B cell (primary cell): ENCODE data around the gene KRTAP4-7. TPM values are rescaled to one million over a fixed set of nuclear protein-coding genes. Genes with fewer than 3 reads are reported as not detected.

Experiments used
- ATAC-seq: fragments of 200-7000 bp; cut with Tn5 transposase; one replicate; pipeline ENCODE4 v1.10.0; 2021; ENCODE audit warnings: low read depth, mild to moderate bottlenecking, moderate number of reproducible peaks, moderate library complexity
- CTCF ChIA-PET: fragments of 350-600 bp; sonication (Branson Sonifier 250); formaldehyde crosslinking; loops from one replicate; lab custom pipeline; 2021; ENCODE audit warnings: antibody characterized with exemption, inconsistent platforms; lab: Charles Lee
- POLR2A ChIA-PET: fragments of 350-600 bp; sonication (Branson Sonifier 250); formaldehyde crosslinking; loops from one replicate; lab custom pipeline; 2021; ENCODE audit warnings: antibody characterized with exemption; lab: Charles Lee
- DNase-seq: peaks from one replicate; pipeline ENCODE4 v3.0.0; 2013
- H2AFZ ChIP-seq: 2 replicates; pipeline ENCODE4 v1.6.1; 2012; ENCODE audit warnings: mild to moderate bottlenecking, low read depth, low read length; ENCODE audit not compliant: insufficient read depth, poor library complexity, severe bottlenecking
- H3K27ac ChIP-seq, 2 donors: 1 replicate in 1 of 2; 2 replicates in 1 of 2; pipeline ENCODE4 v1.5.1; 2012 to 2013; ENCODE audit warnings: low read length in 2 of 2, mild to moderate bottlenecking in 2 of 2, moderate library complexity in 1 of 2
- H3K27me3 ChIP-seq, 4 experiments: fragments of 200-600 bp in 1 of 4; sonication (generic) in 1 of 4; replicated peaks in 1 of 4; 1 replicate in 2 of 4; 2 replicates in 2 of 4; pipeline versions ENCODE4 v1.6.1 to v1.7.0; 2013 to 2016; ENCODE audit warnings: low read length in 3 of 4, mild to moderate bottlenecking in 2 of 4, mixed read lengths in 1 of 4, moderate library complexity in 1 of 4; ENCODE audit not compliant: insufficient read depth in 4 of 4, control insufficient read depth in 3 of 4; ENCODE audit errors: control extremely low read depth in 1 of 4
- H3K36me3 ChIP-seq, 2 experiments: replicated peaks in 1 of 2; 1 replicate in 1 of 2; 2 replicates in 1 of 2; pipeline versions ENCODE4 v1.6.1 to v1.7.1; 2013; ENCODE audit warnings: low read length in 1 of 2; ENCODE audit not compliant: insufficient read depth in 2 of 2, control insufficient read depth in 1 of 2; ENCODE audit errors: control extremely low read depth in 1 of 2, extremely low read depth in 1 of 2
- H3K4me1 ChIP-seq, 2 donors: fragments of 200-600 bp in 1 of 2; sonication (generic) in 1 of 2; 1 replicate in 1 of 2; 2 replicates in 1 of 2; pipeline versions ENCODE4 v1.5.1 to v1.6.1; 2013 to 2017; ENCODE audit warnings: low read length in 2 of 2; ENCODE audit not compliant: control insufficient read depth in 2 of 2, insufficient read depth in 2 of 2
- H3K4me2 ChIP-seq: replicated peaks from 2 replicates; pipeline ENCODE3; 2012; ENCODE audit warnings: mild to moderate bottlenecking, low read depth, low read length; ENCODE audit not compliant: poor library complexity, severe bottlenecking
- H3K4me3 ChIP-seq, 5 experiments: fragments of 200-600 bp in 1 of 5; sonication (generic) in 1 of 5; 1 replicate in 3 of 5; 2 replicates in 2 of 5; pipeline versions ENCODE4 v1.5.1 to v1.7.0; 2011 to 2016; ENCODE audit warnings: low read length in 4 of 5, mild to moderate bottlenecking in 4 of 5, low read depth in 2 of 5, control low read depth in 1 of 5, moderate library complexity in 1 of 5; ENCODE audit not compliant: insufficient read depth in 1 of 5; ENCODE audit errors: control extremely low read depth in 1 of 5, extremely low read depth in 1 of 5
- H3K79me2 ChIP-seq: fragments of 200-600 bp; sonication (generic); one replicate; pipeline ENCODE4 v1.6.0; 2016; ENCODE audit warnings: low read length; ENCODE audit not compliant: control insufficient read depth, insufficient read depth
- H3K9ac ChIP-seq: fragments of 200-600 bp; sonication (generic); 2 replicates; pipeline ENCODE4 v1.6.1; 2017; ENCODE audit warnings: mild to moderate bottlenecking, low read length, moderate library complexity
- H3K9me3 ChIP-seq, 3 donors: one replicate each; pipeline versions ENCODE4 v1.6.1 to v1.7.1; 2013; ENCODE audit warnings: low read length in 2 of 3; ENCODE audit not compliant: control insufficient read depth in 2 of 3, insufficient read depth in 1 of 3; ENCODE audit errors: control extremely low read depth in 1 of 3
- H4K20me1 ChIP-seq: 2 replicates; pipeline ENCODE4 v1.6.0; 2012; ENCODE audit warnings: mild to moderate bottlenecking, low read length; ENCODE audit not compliant: insufficient read depth, control insufficient read depth, poor library complexity, severe bottlenecking
- H3K27ac Mint-ChIP-seq: one replicate; pipeline ENCODE4 v1.8.0; 2021; ENCODE audit warnings: mixed read lengths
- H3K27me3 Mint-ChIP-seq: one replicate; pipeline ENCODE4 v1.8.0; 2021; ENCODE audit warnings: mixed read lengths
- H3K4me1 Mint-ChIP-seq: one replicate; pipeline ENCODE4 v1.8.0; 2021; ENCODE audit warnings: mixed read lengths
- H3K4me3 Mint-ChIP-seq: one replicate; pipeline ENCODE4 v1.8.0; 2021; ENCODE audit warnings: mixed read lengths
- H3K9me3 Mint-ChIP-seq: one replicate; pipeline ENCODE4 v1.8.0; 2022; ENCODE audit warnings: mixed read lengths; ENCODE audit not compliant: insufficient read depth
- CTCF ChIP-seq: fragments of 200-600 bp; IDR thresholded peaks from one replicate; pipeline ENCODE4 v1.8.0; 2022; ENCODE audit warnings: antibody characterized with exemption, mild to moderate bottlenecking
- EZH2 ChIP-seq: IDR thresholded peaks from 2 replicates; pipeline ENCODE4 v1.6.1; 2012; ENCODE audit warnings: borderline replicate concordance, low read depth, mild to moderate bottlenecking, moderate library complexity, low read length; ENCODE audit not compliant: insufficient read depth, poor library complexity, severe bottlenecking
- WGBS: methylation state at CpG from one replicate; pipeline ENCODE4 v1.1.5; 2013; ENCODE audit warnings: missing lambda C conversion rate; ENCODE audit not compliant: insufficient coverage; 5-methylcytosine and 5-hydroxymethylcytosine counted together
- intact Hi-C: fragments of 100-400 bp; cut with micrococcal nuclease; formaldehyde crosslinking; loops from one replicate; pipeline ENCODE4 v1.10.0; 2022
- polyA plus RNA-seq: library from polyadenylated mRNA; depleted of rRNA; stranded (reverse); fragments of >200 nt; gene quantifications from 2 replicates; pipeline ENCODE4 v1.2.3, GENCODE V29; 2012
- total RNA-seq, 2 donors: library from RNA; stranded (reverse); fragments of 120-200 nt in 1 of 2; gene quantifications; 1 replicate in 1 of 2; 2 replicates in 1 of 2; pipeline versions ENCODE4 v1.2.3 to v1.2.4, GENCODE V29; 2013 to 2022

KRTAP4-7 gene
- total and polyA plus RNA-seq, 2 donors (not counting 1 experiment from before 2014, with no cell fraction given) = not detected

GRCh38 chr17:41060052-41060604 is 23.8 kb upstream of the KRTAP4-7 start, which contains the start of gene KRTAP2-3:
KRTAP2-3 (minus strand) TSS chr17:41060114; CDS start chr17:41060050, 64 bp downstream.
- H3K9me3 ChIP-seq = peaks cover 0 to 2% (median 1%) of the 10 kb centered on the region in 3 donors
- CTCF ChIA-PET = no interaction called here
- Mint-ChIP-seq H3K4me3 (no peak within 1 kb of the TSS), H3K9me3 (no peaks in the 10 kb centered on the region), H3K27me3 (peaks cover 57% of the 10 kb centered on the region), H3K4me1 (no peaks in the 10 kb centered on the region), H3K27ac (no peak within 1 kb of the TSS)
- TF ChIP-seq CTCF (no peak), EZH2 (no peak)
- DNase-seq (no peak), ATAC-seq (no peak)
- no peaks in the 10 kb centered on the region for H3K36me3 ChIP-seq
- H3K9ac ChIP-seq = no peak within 1 kb of the TSS
- no peaks in the 10 kb centered on the region for H3K79me2 ChIP-seq
- H2AFZ ChIP-seq = no peak within 1 kb of the TSS
- H3K4me3 ChIP-seq = no peak within 1 kb of the TSS
- intact Hi-C loops = no loop called here
- H3K4me2 ChIP-seq = no peak within 1 kb of the TSS
- H3K27me3 ChIP-seq = peaks cover 0 to 6% (median 2%) of the 10 kb centered on the region in 4 experiments
- H3K4me1 ChIP-seq = no peaks in the 10 kb centered on the region
- no peak within 1 kb of the TSS for H3K27ac ChIP-seq
- no peaks in the 10 kb centered on the region for H4K20me1 ChIP-seq
- POLR2A ChIA-PET = no interaction called here
- 75% methylated on average over 3 of the region's 6 CpGs for WGBS

- no peak for TF ChIP-seq EZH2
- H3K4me1 Mint-ChIP-seq = no peaks in the 10 kb centered on the region
Observed at GRCh38 chr17:41061964-41062363, 22.0 kb upstream of the KRTAP4-7 start.

More at GRCh38 chr17:41061964-41062363, 22.0 kb upstream of the KRTAP4-7 start:
- Mint-ChIP-seq H3K27ac (no peak overlapping the region), H3K4me3 (no peak overlapping the region), H3K27me3 (peaks cover 49% of the 10 kb centered on the region), H3K9me3 (no peaks in the 10 kb centered on the region)
- Histone ChIP-seq H3K9me3 (peaks cover 0 to 2% (median 1%) of the 10 kb centered on the region in 3 donors), H3K4me1 (no peaks in the 10 kb centered on the region), H4K20me1 (no peaks in the 10 kb centered on the region), H3K4me3 (no peak overlapping the region), H3K27ac (no peak overlapping the region), H3K79me2 (no peaks in the 10 kb centered on the region), H3K9ac (no peak overlapping the region), H2AFZ (no peak overlapping the region), H3K27me3 (peaks cover 0 to 6% (median 2%) of the 10 kb centered on the region in 4 experiments), H3K36me3 (no peaks in the 10 kb centered on the region), H3K4me2 (no peak overlapping the region)
- intact Hi-C loops = no loop called here
- WGBS = no CpG with 5 or more reads among the region's 1 CpG
- CTCF ChIA-PET = no interaction called here
- DNase-seq (no peak), ATAC-seq (no peak)
- POLR2A ChIA-PET = no interaction called here
